ENCODE data around the gene FMN1. TPM values are rescaled to one million over a fixed set of nuclear protein-coding genes. Genes with fewer than 3 reads are reported as not detected.

Gene FMN1
- total RNA-seq, 2 donors from 2014 or later, result 0.60 to 1.1 TPM

DNA sequence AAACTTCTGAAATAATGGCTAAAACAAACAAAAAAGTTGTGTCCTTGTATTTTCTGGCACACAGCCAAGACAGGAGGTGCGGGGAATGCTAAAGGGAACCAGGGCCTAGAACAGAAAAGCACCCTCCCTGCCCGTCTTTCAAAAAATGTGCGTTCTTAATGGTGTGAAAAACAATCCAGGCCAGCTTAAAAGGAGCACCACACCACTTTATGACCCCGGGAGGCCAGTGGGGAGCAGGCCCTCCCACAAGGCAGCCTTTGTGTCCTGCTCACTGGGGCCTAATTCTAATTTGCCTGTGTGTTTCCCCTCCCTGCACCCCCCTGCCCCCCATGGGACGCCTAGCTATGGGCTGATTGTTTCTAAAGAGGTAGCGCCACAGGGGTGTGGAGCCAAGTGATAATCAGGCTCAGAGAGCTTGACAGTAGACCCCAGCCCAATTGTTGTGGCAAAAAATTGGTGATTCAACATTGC, 295.4 kb downstream of the FMN1 start:
- 0 to 1% methylated on average over 2 to 6 of the region's 6 CpGs for WGBS, 2 experiments (ENCODE audit: insufficient coverage in 1 of 2, insufficient read length in 1 of 2)
- Mint-ChIP-seq H3K27me3 (ENCODE audit: insufficient read depth) (no peaks in the 10 kb centered on the region), H3K4me1 (peaks cover 53% of the 10 kb centered on the region), H3K9me3 (no peaks in the 10 kb centered on the region), H3K36me3 (ENCODE audit: low read depth) (no peaks in the 10 kb centered on the region), H3K27ac (peak overlapping the region; percentile 88), H3K4me3 (peak overlapping the region; percentile 11)
- DNase-seq, result peak; percentile 99
- Histone ChIP-seq H3K27me3 (ENCODE audit: control insufficient read depth, insufficient read depth, low read length, poor library complexity, severe bottlenecking) (no peaks in the 10 kb centered on the region), H3K4me3 (ENCODE audit: low read length) (peak overlapping the region; percentile 63), H3K27ac (ENCODE audit: low read depth, low read length) (peak overlapping the region; percentile 58), H3K9me3 (ENCODE audit: control insufficient read depth, low read length) (no peaks in the 10 kb centered on the region), H3K36me3 (ENCODE audit: control insufficient read depth, insufficient read depth, low read length) (no peaks in the 10 kb centered on the region), H3K9ac (ENCODE audit: extremely low read depth, low read length, poor library complexity, severe bottlenecking) (no peak overlapping the region), H3K4me1 (ENCODE audit: control insufficient read depth, insufficient read depth, low read length) (peaks cover 20% of the 10 kb centered on the region)
- TF ChIP-seq, protein P1, sequence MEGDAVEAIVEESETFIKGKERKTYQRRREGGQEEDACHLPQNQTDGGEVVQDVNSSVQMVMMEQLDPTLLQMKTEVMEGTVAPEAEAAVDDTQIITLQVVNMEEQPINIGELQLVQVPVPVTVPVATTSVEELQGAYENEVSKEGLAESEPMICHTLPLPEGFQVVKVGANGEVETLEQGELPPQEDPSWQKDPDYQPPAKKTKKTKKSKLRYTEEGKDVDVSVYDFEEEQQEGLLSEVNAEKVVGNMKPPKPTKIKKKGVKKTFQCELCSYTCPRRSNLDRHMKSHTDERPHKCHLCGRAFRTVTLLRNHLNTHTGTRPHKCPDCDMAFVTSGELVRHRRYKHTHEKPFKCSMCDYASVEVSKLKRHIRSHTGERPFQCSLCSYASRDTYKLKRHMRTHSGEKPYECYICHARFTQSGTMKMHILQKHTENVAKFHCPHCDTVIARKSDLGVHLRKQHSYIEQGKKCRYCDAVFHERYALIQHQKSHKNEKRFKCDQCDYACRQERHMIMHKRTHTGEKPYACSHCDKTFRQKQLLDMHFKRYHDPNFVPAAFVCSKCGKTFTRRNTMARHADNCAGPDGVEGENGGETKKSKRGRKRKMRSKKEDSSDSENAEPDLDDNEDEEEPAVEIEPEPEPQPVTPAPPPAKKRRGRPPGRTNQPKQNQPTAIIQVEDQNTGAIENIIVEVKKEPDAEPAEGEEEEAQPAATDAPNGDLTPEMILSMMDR (conservative IDR thresholded peaks at IDR 0.05), result no peak

DNA sequence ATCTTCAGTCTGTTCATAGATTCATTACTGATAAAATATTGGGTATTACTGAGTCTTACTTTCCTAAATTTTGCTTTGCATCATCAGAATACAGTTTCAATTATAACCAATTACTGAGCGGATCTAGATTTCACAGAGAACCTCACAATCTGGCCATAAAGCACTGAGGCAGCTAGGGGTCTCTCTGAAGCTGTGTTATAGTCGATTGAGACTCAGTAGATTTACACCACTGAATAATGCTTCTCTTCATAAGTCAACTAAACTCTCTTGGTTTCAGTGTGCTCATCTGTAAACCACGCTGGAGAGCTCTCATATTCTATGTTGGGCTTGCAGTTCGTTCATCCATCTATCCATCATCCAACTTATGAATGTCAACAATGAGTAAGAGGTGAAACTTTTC, 296.1 kb downstream of the FMN1 start:
- H3K27ac Mint-ChIP-seq, result peak overlapping the region; percentile 88
- peaks cover 45% of the 10 kb centered on the region for H3K4me1 Mint-ChIP-seq
- no peaks in the 10 kb centered on the region for H3K27me3 Mint-ChIP-seq (ENCODE audit: insufficient read depth)
- WGBS, 2 experiments (ENCODE audit: insufficient coverage in 1 of 2, insufficient read length in 1 of 2), result 53 to 70% methylated on average over 4 of the region's 4 CpGs
- H3K36me3 ChIP-seq (ENCODE audit: control insufficient read depth, insufficient read depth, low read length), result no peaks in the 10 kb centered on the region
- DNase-seq, result no peak
- H3K9me3 ChIP-seq (ENCODE audit: control insufficient read depth, low read length), result no peaks in the 10 kb centered on the region
- no peaks in the 10 kb centered on the region for H3K9me3 Mint-ChIP-seq
- H3K4me1 ChIP-seq (ENCODE audit: control insufficient read depth, insufficient read depth, low read length), result peaks cover 12% of the 10 kb centered on the region
- no peaks in the 10 kb centered on the region for H3K27me3 ChIP-seq (ENCODE audit: control insufficient read depth, insufficient read depth, low read length, poor library complexity, severe bottlenecking)
- TF ChIP-seq, protein P1 (conservative IDR thresholded peaks at IDR 0.05), result peak; percentile 46
- peak overlapping the region; percentile 63 for H3K4me3 ChIP-seq (ENCODE audit: low read length)
- H3K4me3 Mint-ChIP-seq, result peak overlapping the region; percentile 11
- no peaks in the 10 kb centered on the region for H3K36me3 Mint-ChIP-seq (ENCODE audit: low read depth)
- no peak overlapping the region for H3K27ac ChIP-seq (ENCODE audit: low read depth, low read length)
- no peak overlapping the region for H3K9ac ChIP-seq (ENCODE audit: extremely low read depth, low read length, poor library complexity, severe bottlenecking)

DNA sequence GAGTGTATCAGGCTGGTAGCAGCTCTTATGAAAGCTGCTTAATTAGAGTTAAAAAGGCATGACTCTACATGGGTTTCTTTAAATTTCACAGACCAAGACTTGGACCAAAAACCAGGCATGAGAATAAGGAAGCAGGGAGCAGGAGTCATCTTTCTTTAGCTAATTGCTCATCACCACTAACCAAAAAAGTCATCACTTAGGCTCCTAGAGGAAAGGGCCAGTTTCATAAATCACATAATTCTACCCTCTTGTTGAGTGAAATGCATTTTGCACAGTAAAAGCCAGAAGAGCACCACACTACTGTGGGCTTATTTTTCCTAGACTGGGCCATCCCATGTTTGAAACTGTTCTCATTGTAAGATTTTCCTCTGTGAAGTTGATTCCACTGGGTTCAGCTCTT, 301.1 kb downstream of the FMN1 start:
- peaks cover 12% of the 10 kb centered on the region for H3K4me1 Mint-ChIP-seq
- no peaks in the 10 kb centered on the region for H3K36me3 ChIP-seq (ENCODE audit: control insufficient read depth, insufficient read depth, low read length)
- H3K36me3 Mint-ChIP-seq (ENCODE audit: low read depth), result no peaks in the 10 kb centered on the region
- DNase-seq, result no peak
- no peak overlapping the region for H3K27ac Mint-ChIP-seq
- no peak overlapping the region for H3K4me3 Mint-ChIP-seq
- TF ChIP-seq, protein P1 (conservative IDR thresholded peaks at IDR 0.05), result no peak
- no peaks in the 10 kb centered on the region for H3K9me3 Mint-ChIP-seq
- no peak overlapping the region for H3K9ac ChIP-seq (ENCODE audit: extremely low read depth, low read length, poor library complexity, severe bottlenecking)
- no peaks in the 10 kb centered on the region for H3K27me3 ChIP-seq (ENCODE audit: control insufficient read depth, insufficient read depth, low read length, poor library complexity, severe bottlenecking)
- no peak overlapping the region for H3K27ac ChIP-seq (ENCODE audit: low read depth, low read length)
- H3K27me3 Mint-ChIP-seq (ENCODE audit: insufficient read depth), result no peaks in the 10 kb centered on the region
- no peaks in the 10 kb centered on the region for H3K9me3 ChIP-seq (ENCODE audit: control insufficient read depth, low read length)
- H3K4me3 ChIP-seq (ENCODE audit: low read length), result no peak overlapping the region
- no peaks in the 10 kb centered on the region for H3K4me1 ChIP-seq (ENCODE audit: control insufficient read depth, insufficient read depth, low read length)

Measured in endodermal cell (in vitro differentiated cells).